Osteoblast (primary cell): ENCODE measurements around the gene SPRY1. TPM values are rescaled to one million over a fixed set of nuclear protein-coding genes. Genes with fewer than 3 reads are reported as not detected.

Source experiments
- DNase-seq: peaks from one replicate; pipeline ENCODE4 v3.0.0; 2011; ENCODE audit warnings: low spot score, mixed read lengths; ENCODE audit not compliant: insufficient read length; ENCODE audit errors: missing footprints
- H2AFZ ChIP-seq: 2 replicates; pipeline ENCODE4 v1.6.0; 2011; ENCODE audit warnings: mild to moderate bottlenecking, low read length
- H3K27ac ChIP-seq: 2 replicates; pipeline ENCODE4 v1.5.1; 2011; ENCODE audit warnings: mild to moderate bottlenecking, low read depth, low read length, moderate library complexity
- H3K27me3 ChIP-seq: 2 replicates; pipeline ENCODE4 v1.6.0; 2012; ENCODE audit warnings: mild to moderate bottlenecking, control low read depth, inconsistent platforms, low read length, moderate library complexity; ENCODE audit not compliant: insufficient read depth
- H3K36me3 ChIP-seq: 2 replicates; pipeline ENCODE4 v1.5.1; 2011; ENCODE audit warnings: mild to moderate bottlenecking, low read length, control low read depth, moderate library complexity; ENCODE audit not compliant: insufficient read depth
- H3K4me1 ChIP-seq: 2 replicates; pipeline ENCODE4 v1.5.1; 2011; ENCODE audit warnings: mild to moderate bottlenecking, low read length, control low read depth, moderate library complexity; ENCODE audit not compliant: insufficient read depth
- H3K4me2 ChIP-seq: 2 replicates; pipeline ENCODE4 v1.6.0; 2011; ENCODE audit warnings: mild to moderate bottlenecking, low read length; ENCODE audit not compliant: insufficient read depth
- H3K4me3 ChIP-seq: fragments of 200-600 bp; sonication (generic); 3 replicates; pipeline ENCODE4 v1.5.1; 2012; ENCODE audit warnings: mild to moderate bottlenecking, low read length, inconsistent platforms; ENCODE audit not compliant: insufficient read depth
- H3K79me2 ChIP-seq: 2 replicates; pipeline ENCODE4 v1.6.0; 2012; ENCODE audit warnings: mild to moderate bottlenecking, low read length, control low read depth, inconsistent platforms; ENCODE audit not compliant: insufficient read depth
- H3K9me3 ChIP-seq: 2 replicates; pipeline ENCODE4 v1.5.1; 2011; ENCODE audit warnings: low read depth, low read length, control low read depth
- H4K20me1 ChIP-seq: 2 replicates; pipeline ENCODE4 v1.6.0; 2012; ENCODE audit warnings: mild to moderate bottlenecking, low read length, control low read depth; ENCODE audit not compliant: insufficient read depth
- CTCF ChIP-seq: IDR thresholded peaks from 2 replicates; pipeline ENCODE4 v1.5.1; 2011; ENCODE audit warnings: mild to moderate bottlenecking, low read depth, low read length, moderate library complexity; ENCODE audit errors: extremely low read depth
- total RNA-seq: library from RNA; depleted of rRNA; stranded (reverse); fragments of >200 nt; gene quantifications from 2 replicates; pipeline ENCODE4 v1.2.3, GENCODE V29; 2012

SPRY1 gene
- total RNA-seq, 1 donor, result 5.1 TPM

- Histone ChIP-seq H3K79me2 (no peaks in the 10 kb centered on the region), H3K9me3 (no peaks in the 10 kb centered on the region), H3K4me2 (no peak overlapping the region), H3K27ac (no peak overlapping the region), H3K4me1 (peaks cover 6% of the 10 kb centered on the region), H3K36me3 (no peaks in the 10 kb centered on the region), H3K4me3 (no peak overlapping the region), H3K27me3 (no peaks in the 10 kb centered on the region), H4K20me1 (no peaks in the 10 kb centered on the region), H2AFZ (no peak overlapping the region)
- no peak for DNase-seq
- no peak for TF ChIP-seq CTCF
Observed at GRCh38 chr4:123363729-123364128, 32.9 kb upstream of the SPRY1 start.

GRCh38 chr4:123364906-123365305 lies 31.7 kb upstream of the SPRY1 start:
- Histone ChIP-seq H3K36me3 (no peaks in the 10 kb centered on the region), H3K4me2 (no peak overlapping the region), H3K79me2 (no peaks in the 10 kb centered on the region), H2AFZ (no peak overlapping the region), H3K4me3 (no peak overlapping the region), H3K4me1 (peaks cover 6% of the 10 kb centered on the region), H3K27ac (no peak overlapping the region), H4K20me1 (no peaks in the 10 kb centered on the region), H3K9me3 (no peaks in the 10 kb centered on the region), H3K27me3 (no peaks in the 10 kb centered on the region)
- TF ChIP-seq CTCF, result no peak
- DNase-seq, result no peak

- H3K4me3 ChIP-seq, result no peak overlapping the region
- H3K27ac ChIP-seq, result no peak overlapping the region
- no peak overlapping the region for H2AFZ ChIP-seq
- H3K27me3 ChIP-seq, result no peaks in the 10 kb centered on the region
- H3K9me3 ChIP-seq, result no peaks in the 10 kb centered on the region
- H3K4me2 ChIP-seq, result no peak overlapping the region
- no peaks in the 10 kb centered on the region for H3K79me2 ChIP-seq
- TF ChIP-seq CTCF, result no peak
- no peaks in the 10 kb centered on the region for H3K36me3 ChIP-seq
- no peaks in the 10 kb centered on the region for H4K20me1 ChIP-seq
- H3K4me1 ChIP-seq, result peaks cover 6% of the 10 kb centered on the region
- DNase-seq, result no peak
Observed at GRCh38 chr4:123365412-123365811, 31.2 kb upstream of the SPRY1 start.

GRCh38 chr4:123366144-123366748 lies 30.3 kb upstream of the SPRY1 start:
- H3K36me3 ChIP-seq, result no peaks in the 10 kb centered on the region
- no peaks in the 10 kb centered on the region for H3K27me3 ChIP-seq
- DNase-seq, result no peak
- no peak overlapping the region for H3K4me3 ChIP-seq
- peaks cover 4% of the 10 kb centered on the region for H3K4me1 ChIP-seq
- no peak overlapping the region for H3K4me2 ChIP-seq
- H3K27ac ChIP-seq, result no peak overlapping the region
- H3K9me3 ChIP-seq, result no peaks in the 10 kb centered on the region
- H2AFZ ChIP-seq, result peak overlapping the region; percentile 20
- no peak for TF ChIP-seq CTCF
- no peaks in the 10 kb centered on the region for H4K20me1 ChIP-seq
- H3K79me2 ChIP-seq, result no peaks in the 10 kb centered on the region
